IMR-90 (cell line): ENCODE measurements around the gene RSRC1. TPM values are rescaled to one million over a fixed set of nuclear protein-coding genes. Genes with fewer than 3 reads are reported as not detected.

Experiments used
- ATAC-seq: fragments of 200-7000 bp; cut with Tn5 transposase; 2 replicates; pipeline ENCODE4 v1.9.1; 2020; ENCODE audit warnings: low read depth, mild to moderate bottlenecking, moderate library complexity
- BruUV-seq: library from RNA; stranded (reverse); fragments of 400-500 nt; replicated peaks from 2 replicates; lab custom pipeline; 2021; lab: Mats Ljungman, UMichigan
- CTCF ChIA-PET: fragments of 300-600 bp; formaldehyde crosslinking; extraction: SDS; loops from one replicate; lab custom pipeline; 2021; ENCODE audit warnings: antibody characterized with exemption; lab: Yijun Ruan, JAX
- POLR2A ChIA-PET: fragments of 300-600 bp; sonication (Branson Sonifier 250); formaldehyde crosslinking; loops from one replicate; lab custom pipeline; 2022; ENCODE audit warnings: antibody characterized with exemption; ENCODE audit not compliant: unreplicated experiment; lab: Charles Lee
- DNase-seq: peaks from one replicate; pipeline ENCODE4 v3.0.0; 2013
- H2AFZ ChIP-seq: replicated peaks from 2 replicates; pipeline ENCODE3; 2013; ENCODE audit warnings: low read length, mild to moderate bottlenecking; ENCODE audit not compliant: poor library complexity
- H2AK5ac ChIP-seq: 2 replicates; pipeline ENCODE4 v1.6.1; 2013; ENCODE audit warnings: low read depth, low read length, inconsistent platforms
- H2AK9ac ChIP-seq: replicated peaks from 2 replicates; pipeline ENCODE3; 2013; ENCODE audit warnings: mild to moderate bottlenecking, low read depth, low read length, moderate library complexity; ENCODE audit not compliant: poor library complexity
- H2BK120ac ChIP-seq: 2 replicates; pipeline ENCODE4 v1.6.1; 2013; ENCODE audit warnings: low read depth, low read length, inconsistent platforms
- H2BK15ac ChIP-seq: 3 replicates; pipeline ENCODE4 v1.6.1; 2013; ENCODE audit warnings: low read depth, low read length, inconsistent platforms
- H2BK20ac ChIP-seq: 2 replicates; pipeline ENCODE4 v1.6.1; 2013; ENCODE audit warnings: low read depth, mild to moderate bottlenecking, inconsistent platforms, low read length, moderate library complexity
- H2BK5ac ChIP-seq: 2 replicates; pipeline ENCODE4 v1.6.1; 2013; ENCODE audit warnings: mild to moderate bottlenecking, low read depth, low read length, inconsistent platforms; ENCODE audit not compliant: poor library complexity, severe bottlenecking
- H3K14ac ChIP-seq: replicated peaks from 2 replicates; pipeline ENCODE4 v1.6.1; 2013; ENCODE audit warnings: low read depth, low read length, inconsistent platforms
- H3K18ac ChIP-seq: 2 replicates; pipeline ENCODE4 v1.6.1; 2013; ENCODE audit warnings: low read depth, low read length, control low read depth
- H3K23ac ChIP-seq: 2 replicates; pipeline ENCODE4 v1.6.1; 2013; ENCODE audit warnings: low read depth, low read length, inconsistent platforms
- H3K27ac ChIP-seq: 2 replicates; pipeline ENCODE4 v1.5.1; 2013; ENCODE audit warnings: mild to moderate bottlenecking, control low read depth, low read length; ENCODE audit not compliant: insufficient read depth
- H3K27me3 ChIP-seq: 2 replicates; pipeline ENCODE4 v1.6.1; 2013; ENCODE audit warnings: low read length; ENCODE audit not compliant: control insufficient read depth, insufficient read depth
- H3K36me3 ChIP-seq: 2 replicates; pipeline ENCODE4 v1.6.1; 2013; ENCODE audit warnings: low read length, mixed read lengths; ENCODE audit not compliant: control insufficient read depth, insufficient read depth
- H3K4ac ChIP-seq: 2 replicates; pipeline ENCODE4 v1.6.1; 2013; ENCODE audit warnings: low read depth, low read length, inconsistent platforms
- H3K4me1 ChIP-seq: 2 replicates; pipeline ENCODE4 v1.6.1; 2013; ENCODE audit warnings: low read length, mixed read lengths; ENCODE audit not compliant: control insufficient read depth, insufficient read depth
- H3K4me2 ChIP-seq: 2 replicates; pipeline ENCODE4 v1.6.1; 2013; ENCODE audit warnings: low read depth, mild to moderate bottlenecking, control low read depth, low read length, moderate library complexity
- H3K4me3 ChIP-seq: 2 replicates; pipeline ENCODE4 v1.5.1; 2013; ENCODE audit warnings: low read depth, mild to moderate bottlenecking, control low read depth, low read length, moderate library complexity; ENCODE audit not compliant: insufficient read depth
- H3K56ac ChIP-seq: 2 replicates; pipeline ENCODE4 v1.6.1; 2013; ENCODE audit warnings: low read length, inconsistent platforms; ENCODE audit not compliant: insufficient read depth; ENCODE audit errors: extremely low read depth
- H3K79me1 ChIP-seq, 2 experiments: 2 replicates each; pipeline ENCODE4 v1.6.1; 2013; ENCODE audit warnings: low read length in 2 of 2, inconsistent platforms in 1 of 2, low read depth in 1 of 2
- H3K9ac ChIP-seq: 2 replicates; pipeline ENCODE4 v1.6.1; 2013; ENCODE audit warnings: low read depth, low read length, control low read depth
- H3K9me1 ChIP-seq: 2 replicates; pipeline ENCODE4 v1.6.1; 2013; ENCODE audit warnings: low read length, inconsistent platforms; ENCODE audit not compliant: insufficient read depth
- H3K9me3 ChIP-seq: 2 replicates; pipeline ENCODE4 v1.6.1; 2013; ENCODE audit warnings: low read length; ENCODE audit not compliant: control insufficient read depth, insufficient read depth
- H4K20me1 ChIP-seq: 2 replicates; pipeline ENCODE4 v1.6.1; 2013; ENCODE audit warnings: low read length, inconsistent platforms; ENCODE audit not compliant: insufficient read depth
- H4K5ac ChIP-seq: 2 replicates; pipeline ENCODE4 v1.6.1; 2013; ENCODE audit warnings: mild to moderate bottlenecking, low read depth, low read length, control low read depth
- H4K8ac ChIP-seq, 2 experiments: 2 replicates each; pipeline ENCODE4 v1.6.1; 2013; ENCODE audit warnings: low read depth in 2 of 2, low read length in 2 of 2, control low read depth in 1 of 2, inconsistent platforms in 1 of 2
- H4K91ac ChIP-seq: 2 replicates; pipeline ENCODE4 v1.6.1; 2013; ENCODE audit warnings: low read depth, low read length, inconsistent platforms; ENCODE audit not compliant: insufficient read depth
- BHLHE40 ChIP-seq: fragments of 150-350 bp; IDR thresholded peaks from 2 replicates; pipeline ENCODE4 v1.6.1; 2016; ENCODE audit warnings: mild to moderate bottlenecking, low read depth, low read length
- CEBPB ChIP-seq: IDR thresholded peaks from 2 replicates; pipeline ENCODE4 v1.6.1; 2012; ENCODE audit warnings: low read depth, low read length, improper control_type of control experiment
- ELK1 ChIP-seq: fragments of 150-350 bp; IDR thresholded peaks from 2 replicates; pipeline ENCODE4 v1.6.1; 2016; ENCODE audit warnings: low read depth, mild to moderate bottlenecking, low read length, moderate library complexity, borderline replicate concordance
- FOS ChIP-seq: fragments of 150-350 bp; IDR thresholded peaks from 2 replicates; pipeline ENCODE4 v1.6.1; 2016; ENCODE audit warnings: low read depth, low read length
- MAFK ChIP-seq: IDR thresholded peaks from 2 replicates; pipeline ENCODE4 v1.6.1; 2012; ENCODE audit warnings: low read depth, low read length, improper control_type of control experiment
- MAZ ChIP-seq: IDR thresholded peaks from 2 replicates; pipeline ENCODE4 v1.6.1; 2012; ENCODE audit warnings: low read depth, mild to moderate bottlenecking, low read length, improper control_type of control experiment, moderate library complexity, borderline replicate concordance
- POLR2A ChIP-seq: IDR thresholded peaks from 2 replicates; pipeline ENCODE4 v1.6.1; 2012; ENCODE audit warnings: mild to moderate bottlenecking, low read depth, low read length
- RAD21 ChIP-seq: IDR thresholded peaks from 2 replicates; pipeline ENCODE4 v1.6.1; 2012; ENCODE audit warnings: low read length, improper control_type of control experiment
- RFX5 ChIP-seq: IDR thresholded peaks from 2 replicates; pipeline ENCODE4 v1.8.0; 2012; ENCODE audit warnings: low read depth, mild to moderate bottlenecking, low read length, moderate library complexity
- SMC3 ChIP-seq: fragments of 150-350 bp; IDR thresholded peaks from 2 replicates; pipeline ENCODE4 v1.6.1; 2016; ENCODE audit warnings: low read depth, mild to moderate bottlenecking, antibody characterized with exemption, low read length, moderate library complexity
- dilution Hi-C: fragments of 300-500 bp; cut with HindIII; formaldehyde crosslinking; loops from one replicate; pipeline ENCODE4 v1.14.3; 2018; ENCODE audit warnings: low sequenced_read_pairs; ENCODE audit not compliant: unreplicated experiment
- in situ Hi-C: fragments of 300-500 bp; cut with MboI; formaldehyde crosslinking; loops from 3 replicates; pipeline ENCODE4 v1.14.3; 2019; ENCODE audit warnings: low sequenced_read_pairs, inconsistent platforms, mixed read lengths
- intact Hi-C: fragments of 100-400 bp; cut with micrococcal nuclease; formaldehyde crosslinking; loops from 2 replicates; pipeline ENCODE4 v1.10.0; 2022
- polyA plus RNA-seq, 3 experiments: library from polyadenylated mRNA; depleted of rRNA; stranded (reverse); fragments of >200 nt; gene quantifications; 2 replicates each; pipeline ENCODE4 v1.2.3, GENCODE V29; 2012; ENCODE audit warnings: low replicate concordance in 1 of 3
- total RNA-seq: library from RNA; depleted of rRNA; stranded (reverse); fragments of >200 nt; gene quantifications from 2 replicates; pipeline ENCODE4 v1.2.3, GENCODE V29; 2012
- TF ChIP-seq, protein P1 (sequence below): fragments of 150-350 bp; IDR thresholded peaks from 2 replicates; pipeline ENCODE4 v1.6.1; 2017; ENCODE audit warnings: mild to moderate bottlenecking, antibody characterized with exemption, low read length, low read depth
- TF ChIP-seq, protein P2 (sequence below): conservative IDR thresholded peaks from 2 replicates; pipeline ENCODE4 v1.5.1; 2012; ENCODE audit warnings: mild to moderate bottlenecking, low read depth, low read length, improper control_type of control experiment

Gene RSRC1
- total and polyA plus RNA-seq, 2 of the 4 experiments (the other 2 are of a cell fraction) = 3.8 to 41.8 TPM

GRCh38 chr3:158486200-158486599 lies 376.3 kb downstream of the RSRC1 start:
- ChIA-PET CTCF (no interaction called here), POLR2A (no interaction called here)
- Histone ChIP-seq H3K14ac (no peak overlapping the region), H3K18ac (no peak overlapping the region), H3K4me3 (no peak overlapping the region), H4K91ac (no peak overlapping the region), H4K8ac (no peak overlapping the region), H2AFZ (no peak overlapping the region), H3K4me1 (peaks cover 3% of the 10 kb centered on the region; the same call in 1 of the 2 replicates), H4K20me1 (no peaks in the 10 kb centered on the region), H3K4ac (no peak overlapping the region), H4K5ac (no peak overlapping the region), H2BK5ac (no peak overlapping the region), H2AK9ac (no peak overlapping the region), H3K56ac (no peak overlapping the region), H2BK120ac (no peak overlapping the region), H3K9me1 (no peaks in the 10 kb centered on the region), H3K27me3 (no peaks in the 10 kb centered on the region), H3K79me1 (no peaks in the 10 kb centered on the region; a peak in 1 of 4 replicates), H3K36me3 (no peaks in the 10 kb centered on the region), H3K23ac (no peak overlapping the region), H3K9me3 (no peaks in the 10 kb centered on the region), H2AK5ac (no peak overlapping the region), H3K9ac (no peak overlapping the region), H3K27ac (no peak overlapping the region), H2BK20ac (no peak overlapping the region), H3K4me2 (no peak overlapping the region), H2BK15ac (no peak overlapping the region)
- no peak for TF ChIP-seq BHLHE40
- TF ChIP-seq RFX5 = no peak
- no peak for TF ChIP-seq ELK1
- TF ChIP-seq, protein P1, sequence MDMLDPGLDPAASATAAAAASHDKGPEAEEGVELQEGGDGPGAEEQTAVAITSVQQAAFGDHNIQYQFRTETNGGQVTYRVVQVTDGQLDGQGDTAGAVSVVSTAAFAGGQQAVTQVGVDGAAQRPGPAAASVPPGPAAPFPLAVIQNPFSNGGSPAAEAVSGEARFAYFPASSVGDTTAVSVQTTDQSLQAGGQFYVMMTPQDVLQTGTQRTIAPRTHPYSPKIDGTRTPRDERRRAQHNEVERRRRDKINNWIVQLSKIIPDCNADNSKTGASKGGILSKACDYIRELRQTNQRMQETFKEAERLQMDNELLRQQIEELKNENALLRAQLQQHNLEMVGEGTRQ = no peak
- no peak for TF ChIP-seq MAZ
- TF ChIP-seq RAD21 = no peak
- no peak for TF ChIP-seq CEBPB
- TF ChIP-seq, protein P2, sequence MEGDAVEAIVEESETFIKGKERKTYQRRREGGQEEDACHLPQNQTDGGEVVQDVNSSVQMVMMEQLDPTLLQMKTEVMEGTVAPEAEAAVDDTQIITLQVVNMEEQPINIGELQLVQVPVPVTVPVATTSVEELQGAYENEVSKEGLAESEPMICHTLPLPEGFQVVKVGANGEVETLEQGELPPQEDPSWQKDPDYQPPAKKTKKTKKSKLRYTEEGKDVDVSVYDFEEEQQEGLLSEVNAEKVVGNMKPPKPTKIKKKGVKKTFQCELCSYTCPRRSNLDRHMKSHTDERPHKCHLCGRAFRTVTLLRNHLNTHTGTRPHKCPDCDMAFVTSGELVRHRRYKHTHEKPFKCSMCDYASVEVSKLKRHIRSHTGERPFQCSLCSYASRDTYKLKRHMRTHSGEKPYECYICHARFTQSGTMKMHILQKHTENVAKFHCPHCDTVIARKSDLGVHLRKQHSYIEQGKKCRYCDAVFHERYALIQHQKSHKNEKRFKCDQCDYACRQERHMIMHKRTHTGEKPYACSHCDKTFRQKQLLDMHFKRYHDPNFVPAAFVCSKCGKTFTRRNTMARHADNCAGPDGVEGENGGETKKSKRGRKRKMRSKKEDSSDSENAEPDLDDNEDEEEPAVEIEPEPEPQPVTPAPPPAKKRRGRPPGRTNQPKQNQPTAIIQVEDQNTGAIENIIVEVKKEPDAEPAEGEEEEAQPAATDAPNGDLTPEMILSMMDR = no peak
- no peak for TF ChIP-seq FOS
- no peak for TF ChIP-seq POLR2A
- no peak for TF ChIP-seq SMC3
- no peak for TF ChIP-seq MAFK
- ATAC-seq (peak; percentile 29), DNase-seq (no peak)
- dilution Hi-C loops = no loop called here
- intact Hi-C loops = no loop called here
- BruUV-seq = no TSS peak
- in situ Hi-C loops = no loop called here
